NCI-H1092 (cell line): ENCODE results near the gene JAK1.
"Not testable (repeated sequence)": the region's sequence is repeated elsewhere in the genome, so short reads cannot be mapped to it uniquely, and the experiment has no call there.

Experiments used
- DNase-seq: peaks from one replicate; lab custom pipeline; 2025; lab: John Stamatoyannopoulos, UW

The JAK1 gene

GRCh38 chr1:64966158-64966971 is at the start of gene JAK1:
JAK1 (minus strand) TSS chr1:64966549; CDS start chr1:64886264, 80,285 bp downstream.
- DNase-seq: peak; percentile 73

- DNase-seq: no peak
These were observed 48.0 kb upstream of the JAK1 start for GRCh38 chr1:65014321-65014720.

DNA sequence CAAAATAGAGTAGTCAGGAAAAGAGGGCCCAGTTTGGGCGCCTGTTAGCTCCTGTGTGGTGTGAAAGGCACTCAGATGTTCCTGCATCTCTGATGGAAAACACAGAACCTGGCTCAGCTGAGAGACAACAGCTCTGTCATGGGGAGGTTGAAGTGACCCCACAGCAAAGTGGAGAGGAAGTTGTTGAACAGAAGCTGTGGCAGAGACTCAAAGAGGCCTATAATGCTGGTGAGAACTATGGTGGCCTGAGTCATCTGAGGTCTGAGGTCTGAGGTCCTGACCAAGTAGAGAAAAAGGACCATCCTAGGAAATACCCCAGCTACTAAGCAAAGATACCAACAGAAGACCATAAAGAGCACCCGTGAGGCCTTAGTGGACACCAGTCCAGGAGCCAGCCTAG is 45.6 kb upstream of the JAK1 start:
- no peak for DNase-seq

DNA sequence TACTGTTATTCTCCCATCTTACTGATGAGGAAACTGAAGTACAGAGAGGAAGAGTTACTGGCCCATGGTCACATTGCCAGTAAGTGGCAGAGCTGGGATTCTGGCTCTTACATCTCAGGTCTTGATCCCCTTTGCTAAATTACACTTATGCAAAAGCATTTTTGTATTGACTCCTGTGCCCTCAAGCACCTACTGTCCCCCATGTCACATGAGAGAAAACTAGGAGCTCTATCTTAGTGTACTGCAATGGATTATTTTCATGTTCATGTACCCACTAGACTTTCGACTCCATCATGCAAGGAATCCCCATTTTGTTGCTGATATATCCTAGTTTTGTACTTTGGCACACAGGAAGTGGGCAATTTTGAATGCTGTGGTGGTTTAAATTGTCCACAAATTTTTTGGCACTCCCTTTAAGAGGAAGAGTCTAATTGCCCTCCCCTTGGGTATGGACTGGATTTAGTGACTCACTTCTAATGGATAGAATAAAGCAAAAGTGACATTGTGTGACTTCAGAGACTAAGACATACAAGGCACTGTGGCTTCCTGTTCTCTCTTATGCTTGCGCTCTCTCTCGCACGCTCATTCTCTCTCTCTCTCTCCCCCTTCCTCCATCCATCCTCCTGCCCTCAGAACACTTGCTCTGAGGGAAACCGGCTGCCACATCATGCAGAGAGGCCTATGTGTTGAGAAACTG is 43.5 kb upstream of the JAK1 start:
- DNase-seq: no peak

DNA sequence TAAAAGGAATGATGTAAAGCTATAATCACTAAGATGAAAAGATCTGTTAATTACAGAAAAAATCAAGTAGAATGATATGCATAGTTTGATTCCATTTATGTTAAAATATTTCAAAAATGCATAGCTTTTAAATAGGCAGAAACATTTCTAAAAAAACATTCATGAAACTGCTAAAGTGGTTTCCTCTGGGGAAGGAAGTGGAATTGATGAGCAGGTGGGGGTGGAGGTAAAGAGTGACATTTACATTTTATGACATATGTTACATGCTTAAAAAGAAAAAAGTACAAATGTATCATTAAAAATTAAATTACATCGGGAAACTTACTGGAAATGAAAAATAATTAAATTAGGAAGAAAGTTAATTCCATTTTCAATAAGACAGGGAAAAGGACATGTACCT is 42.8 kb upstream of the JAK1 start:
- DNase-seq: no peak

DNA sequence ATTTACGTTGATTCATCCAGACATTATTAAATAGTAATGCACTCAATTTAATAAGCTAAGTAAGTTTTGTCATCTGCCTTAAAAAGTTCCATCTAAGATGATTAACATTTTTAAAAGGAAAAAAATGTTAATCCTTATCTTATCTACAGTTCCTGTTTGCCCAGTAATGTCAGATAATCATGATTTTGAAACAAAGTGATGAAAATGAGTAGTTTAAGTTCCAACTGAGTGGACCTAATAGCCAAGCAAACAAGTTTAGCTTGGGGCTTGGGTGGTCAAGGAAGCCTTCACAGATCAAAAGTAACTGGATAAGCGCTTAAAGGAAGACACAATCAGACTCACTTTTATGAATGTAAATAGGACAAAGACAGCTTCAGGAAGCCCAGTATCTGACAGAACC is 40.5 kb upstream of the JAK1 start:
- no peak for DNase-seq

- DNase-seq: no peak
These were observed 36.9 kb upstream of the JAK1 start for GRCh38 chr1:65003316-65003664.

DNA sequence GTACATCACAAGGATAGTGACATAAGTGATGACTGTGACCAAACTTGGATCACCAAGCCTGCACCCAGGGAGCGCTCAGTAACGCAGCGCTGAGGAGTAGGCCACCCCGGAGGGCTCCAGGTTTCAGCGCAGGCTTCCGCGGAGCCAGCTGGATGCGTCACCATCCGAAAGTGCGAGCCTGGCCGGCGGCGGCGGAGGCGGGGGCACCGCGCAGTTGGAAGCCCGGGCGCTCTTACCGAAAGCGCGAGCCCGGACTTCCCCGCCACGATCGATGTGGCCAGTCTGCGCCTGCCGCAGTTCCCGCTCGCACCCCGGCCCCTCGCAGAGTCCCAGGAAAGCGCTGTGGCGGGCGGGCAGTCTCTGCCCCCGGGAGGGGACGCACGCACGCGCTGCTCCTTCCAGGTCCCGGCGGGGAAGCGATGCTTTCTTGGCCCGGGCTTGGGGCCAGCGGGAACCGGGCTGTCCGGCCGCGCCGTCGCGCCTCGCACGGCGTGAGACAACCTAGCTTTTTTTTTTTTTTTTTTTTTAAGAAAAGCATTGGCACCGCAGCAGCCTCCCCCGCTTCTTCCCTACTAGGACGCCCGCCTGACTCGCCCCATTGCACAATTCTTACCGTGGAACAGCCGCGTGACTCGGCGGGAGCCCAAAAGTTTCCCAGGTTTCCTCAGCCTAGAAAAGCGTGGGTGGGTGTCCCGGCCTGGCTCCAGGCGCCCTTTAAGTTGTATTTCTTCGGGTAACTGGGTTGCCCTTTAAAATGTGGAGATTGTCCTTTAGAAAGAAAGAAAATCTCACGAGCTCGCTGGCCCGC is 36.4 kb upstream of the JAK1 start:
- DNase-seq: no peak

- no peak for DNase-seq
These were observed 35.8 kb upstream of the JAK1 start for GRCh38 chr1:65002156-65002507.

- no peak for DNase-seq
These were observed 35.0 kb upstream of the JAK1 start for GRCh38 chr1:65001231-65001792.

GRCh38 chr1:64998425-64998948 is 32.1 kb upstream of the JAK1 start:
- not testable (repeated sequence) for DNase-seq

GRCh38 chr1:64996541-64997257 is 30.4 kb upstream of the JAK1 start:
- no peak for DNase-seq

GRCh38 chr1:64995316-64995715 is 29.0 kb upstream of the JAK1 start:
- DNase-seq: no peak

- no peak for DNase-seq
These were observed 20.8 kb upstream of the JAK1 start for GRCh38 chr1:64986903-64987871.

DNA sequence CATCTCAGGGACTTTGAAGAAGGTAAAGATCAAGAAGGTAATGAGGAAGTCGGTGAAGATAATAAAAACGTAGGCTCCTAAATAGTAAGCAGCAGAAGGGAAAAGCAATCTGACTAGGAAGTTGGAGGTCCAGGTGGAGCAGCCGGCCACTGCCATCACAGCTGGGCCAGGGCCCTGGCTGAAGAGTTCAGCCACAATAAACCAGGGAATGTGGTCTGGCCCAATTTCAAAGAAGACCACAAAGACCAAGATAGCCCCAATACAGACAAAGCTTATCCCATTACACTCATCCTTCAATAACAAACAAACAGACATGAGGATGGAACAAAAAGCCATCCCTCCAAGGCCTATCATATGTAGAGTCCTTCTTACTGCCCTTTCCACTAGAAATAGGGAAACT is 18.4 kb upstream of the JAK1 start:
- DNase-seq: no peak

DNA sequence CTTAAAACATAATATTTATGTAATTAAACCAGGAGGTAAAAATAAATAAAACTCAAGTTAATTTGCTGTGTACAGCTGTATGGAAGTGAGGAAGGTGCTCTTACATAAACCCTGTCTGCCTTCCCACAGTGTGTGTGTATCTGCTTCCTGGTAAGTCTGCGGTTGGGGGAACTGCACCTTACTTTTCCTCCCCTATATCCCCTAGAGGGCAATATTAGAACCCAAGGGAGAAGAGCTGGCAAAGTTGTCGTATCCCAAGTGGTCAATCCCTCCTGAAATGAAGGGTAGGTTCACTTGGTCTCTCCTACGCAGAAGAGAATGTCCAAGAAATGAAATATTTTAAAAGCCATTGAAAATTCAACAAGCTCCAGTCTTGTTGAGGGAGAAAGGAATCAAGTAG is 17.8 kb upstream of the JAK1 start:
- no peak for DNase-seq

- DNase-seq: no peak
These were observed 16.8 kb upstream of the JAK1 start for GRCh38 chr1:64983110-64983509.

DNA sequence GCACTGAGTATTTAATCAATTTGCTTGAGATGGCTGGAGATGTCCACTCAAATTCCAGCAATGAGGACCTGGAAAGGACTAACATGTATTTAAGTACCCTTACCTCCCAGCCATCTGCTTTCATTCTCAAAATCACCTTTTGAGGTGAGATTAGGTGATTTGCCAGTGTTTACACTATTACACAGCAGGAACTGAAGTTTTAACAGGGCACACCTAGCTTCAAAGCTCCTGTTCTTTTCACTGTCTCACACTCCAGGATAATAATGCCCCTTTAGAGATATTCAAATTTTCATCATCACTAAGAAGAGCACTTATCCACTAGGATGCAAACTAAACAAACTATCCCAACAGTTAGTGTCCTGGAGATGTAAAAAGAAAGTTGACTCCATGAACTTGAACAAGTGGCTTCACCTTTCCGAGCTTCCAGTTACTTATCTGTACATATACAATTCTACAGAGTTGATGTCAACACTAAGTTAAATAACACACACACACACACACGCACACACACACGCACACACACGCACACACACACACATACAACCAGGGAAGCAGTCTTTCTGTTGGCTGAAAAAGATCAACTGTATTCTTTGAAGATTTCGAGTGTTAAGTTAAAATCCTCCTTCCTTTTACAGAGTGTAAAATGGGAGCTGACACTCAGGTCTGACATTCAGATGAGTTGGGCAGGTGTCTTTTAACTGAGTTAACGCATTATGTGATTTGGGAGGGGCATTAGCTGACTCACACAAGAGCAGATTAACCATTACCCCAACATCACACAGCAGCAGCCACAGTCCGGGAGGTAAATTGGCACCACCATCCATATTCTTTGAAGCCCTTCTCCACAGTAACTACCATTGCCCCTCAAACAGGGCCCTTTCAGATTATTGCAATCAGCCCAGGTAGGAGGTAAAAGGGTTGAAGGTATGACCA is 15.5 kb upstream of the JAK1 start:
- no peak for DNase-seq
